H1 (cell line): ENCODE data around the gene ULBP1. TPM values are rescaled to one million over a fixed set of nuclear protein-coding genes. Genes with fewer than 3 reads are reported as not detected.
A peak's percentile ranks its signal among the peaks of the same experiment; 100 is the strongest.
"Not testable (repeated sequence)": the region's sequence is repeated elsewhere in the genome, so short reads cannot be mapped to it uniquely, and the experiment has no call there.

Source experiments
- CTCF ChIA-PET: fragments of 300-600 bp; sonication (Branson Sonifier 250); formaldehyde crosslinking; loops from one replicate; lab custom pipeline; 2021; ENCODE audit not compliant: partially characterized antibody; lab: Charles Lee
- POLR2A ChIA-PET: fragments of 300-600 bp; sonication (Branson Sonifier 250); formaldehyde crosslinking; loops from one replicate; lab custom pipeline; 2021; ENCODE audit warnings: inconsistent platforms; ENCODE audit not compliant: partially characterized antibody; lab: Charles Lee
- DNase-seq, 2 experiments: peaks; one replicate each; pipeline versions ENCODE4 v3.0.0 to v3.0.0-alpha.2; 2010 to 2022; ENCODE audit warnings: low spot score in 2 of 2, low read depth in 1 of 2, mixed read lengths in 1 of 2
- FAIRE-seq: peaks from 2 replicates; lab custom pipeline; 2011; peaks lifted over from hg19 to GRCh38; lab: Jason Lieb, UNC
- H2AFZ ChIP-seq: 2 replicates; pipeline ENCODE4 v1.8.1; 2012; ENCODE audit warnings: low read length, inconsistent platforms
- H2AK5ac ChIP-seq: 2 replicates; pipeline ENCODE4 v1.6.1; 2013; ENCODE audit warnings: low read depth, low read length
- H2BK120ac ChIP-seq: replicated peaks from 2 replicates; pipeline ENCODE3; 2013; ENCODE audit warnings: low read depth, low read length, inconsistent platforms
- H2BK12ac ChIP-seq: 2 replicates; pipeline ENCODE4 v1.6.1; 2013; ENCODE audit warnings: low read depth, low read length
- H2BK15ac ChIP-seq: 2 replicates; pipeline ENCODE4 v1.6.1; 2013; ENCODE audit warnings: low read length
- H2BK20ac ChIP-seq: 2 replicates; pipeline ENCODE4 v1.6.1; 2013; ENCODE audit warnings: low read length
- H2BK5ac ChIP-seq: 2 replicates; pipeline ENCODE4 v1.6.1; 2013; ENCODE audit warnings: low read depth, low read length
- H3K14ac ChIP-seq: 2 replicates; pipeline ENCODE4 v1.6.1; 2013; ENCODE audit warnings: inconsistent platforms; ENCODE audit not compliant: insufficient read length
- H3K18ac ChIP-seq: 2 replicates; pipeline ENCODE4 v1.6.1; 2013; ENCODE audit warnings: low read length; ENCODE audit errors: extremely low read depth
- H3K23ac ChIP-seq: 2 replicates; pipeline ENCODE4 v1.6.1; 2013; ENCODE audit warnings: inconsistent platforms; ENCODE audit not compliant: insufficient read length
- H3K23me2 ChIP-seq: 2 replicates; pipeline ENCODE4 v1.6.1; 2013; ENCODE audit warnings: low read depth, low read length
- H3K27ac ChIP-seq: 2 replicates; pipeline ENCODE4 v1.6.1; 2011; ENCODE audit warnings: low read depth, low read length, inconsistent platforms
- H3K27me3 ChIP-seq, 4 experiments: replicated peaks in 1 of 4; 1 replicate in 1 of 4; 2 replicates in 3 of 4; pipeline versions ENCODE4 v1.6.1 to v1.8.1; 2011 to 2013; ENCODE audit warnings: low read length in 3 of 4, mild to moderate bottlenecking in 3 of 4, inconsistent platforms in 2 of 4, mixed read lengths in 2 of 4, moderate library complexity in 1 of 4; ENCODE audit not compliant: control insufficient read depth in 3 of 4, insufficient read depth in 3 of 4; ENCODE audit errors: extremely low read depth in 1 of 4
- H3K36me3 ChIP-seq, 4 experiments: 2 replicates each; pipeline versions ENCODE4 v1.6.1 to v1.8.1; 2011 to 2013; ENCODE audit warnings: mild to moderate bottlenecking in 4 of 4, low read length in 3 of 4, moderate library complexity in 2 of 4, control low read depth in 1 of 4, inconsistent platforms in 1 of 4; ENCODE audit not compliant: insufficient read depth in 4 of 4, control insufficient read depth in 2 of 4
- H3K4ac ChIP-seq: replicated peaks from 2 replicates; pipeline ENCODE3; 2013; ENCODE audit warnings: low read length, low read depth, mixed read lengths, inconsistent platforms; ENCODE audit not compliant: insufficient read length
- H3K4me1 ChIP-seq, 4 experiments: replicated peaks in 1 of 4; 1 replicate in 1 of 4; 2 replicates in 3 of 4; pipeline versions ENCODE4 v1.6.1 to v1.8.1; 2011 to 2013; ENCODE audit warnings: low read length in 3 of 4, inconsistent platforms in 2 of 4, mixed read lengths in 1 of 4; ENCODE audit not compliant: insufficient read depth in 4 of 4, control insufficient read depth in 3 of 4
- H3K4me2 ChIP-seq, 2 experiments: 2 replicates each; pipeline versions ENCODE4 v1.6.1 to v1.8.1; 2011 to 2013; ENCODE audit warnings: low read depth in 2 of 2, low read length in 2 of 2, control low read depth in 1 of 2, inconsistent platforms in 1 of 2, mild to moderate bottlenecking in 1 of 2; ENCODE audit not compliant: insufficient read depth in 1 of 2
- H3K4me3 ChIP-seq, 4 experiments: fragments of 200-600, 300-600 bp in 1 of 4; sonication (generic), shearing (Covaris generic), sonication (Bioruptor Twin) in 1 of 4; 2 replicates each; pipeline versions ENCODE4 v1.5.1 to v1.8.1; 2011 to 2016; ENCODE audit warnings: low read length in 4 of 4, low read depth in 3 of 4, control low read depth in 2 of 4, inconsistent platforms in 2 of 4, mild to moderate bottlenecking in 2 of 4, mixed read lengths in 1 of 4, moderate library complexity in 1 of 4; ENCODE audit not compliant: insufficient read depth in 2 of 4; ENCODE audit errors: extremely low read depth in 1 of 4
- H3K56ac ChIP-seq: replicated peaks from 2 replicates; pipeline ENCODE3; 2013; ENCODE audit warnings: low read depth, mild to moderate bottlenecking, mixed read lengths, low read length, inconsistent platforms; ENCODE audit not compliant: insufficient read length
- H3K79me1 ChIP-seq: 2 replicates; pipeline ENCODE4 v1.6.1; 2013; ENCODE audit warnings: low read depth, low read length, control low read depth
- H3K79me2 ChIP-seq, 2 experiments: 2 replicates each; pipeline versions ENCODE4 v1.6.1 to v1.8.1; 2012 to 2013; ENCODE audit warnings: low read length in 2 of 2, mild to moderate bottlenecking in 2 of 2, inconsistent platforms in 1 of 2; ENCODE audit not compliant: insufficient read depth in 2 of 2, control insufficient read depth in 1 of 2
- H3K9ac ChIP-seq, 4 experiments: replicated peaks in 1 of 4; 1 replicate in 1 of 4; 2 replicates in 3 of 4; pipeline versions ENCODE4 v1.6.1 to v1.8.1; 2011 to 2013; ENCODE audit warnings: low read depth in 3 of 4, low read length in 3 of 4, control low read depth in 2 of 4, mild to moderate bottlenecking in 2 of 4, moderate library complexity in 2 of 4, inconsistent platforms in 1 of 4; ENCODE audit errors: extremely low read depth in 1 of 4
- H3K9me3 ChIP-seq, 2 experiments: 2 replicates each; pipeline versions ENCODE4 v1.6.1 to v1.8.1; 2012 to 2013; ENCODE audit warnings: mild to moderate bottlenecking in 2 of 2, moderate library complexity in 2 of 2, control low read depth in 1 of 2, inconsistent platforms in 1 of 2, low read depth in 1 of 2, low read length in 1 of 2, mixed read lengths in 1 of 2; ENCODE audit not compliant: insufficient read depth in 2 of 2
- H4K20me1 ChIP-seq, 2 experiments: replicated peaks in 1 of 2; 2 replicates each; pipeline versions ENCODE3 to v1.8.1; 2011 to 2013; ENCODE audit warnings: inconsistent platforms in 2 of 2, low read length in 2 of 2, mild to moderate bottlenecking in 1 of 2; ENCODE audit not compliant: insufficient read depth in 2 of 2, control insufficient read depth in 1 of 2
- H4K5ac ChIP-seq: 2 replicates; pipeline ENCODE4 v1.6.1; 2013; ENCODE audit warnings: low read length, low read depth, mixed read lengths, inconsistent platforms; ENCODE audit not compliant: insufficient read length
- H4K8ac ChIP-seq: 2 replicates; pipeline ENCODE4 v1.8.0; 2013; ENCODE audit warnings: mild to moderate bottlenecking, moderate library complexity, low read length, inconsistent platforms; ENCODE audit not compliant: insufficient read depth; ENCODE audit errors: extremely low read depth
- H4K91ac ChIP-seq: replicated peaks from 2 replicates; pipeline ENCODE3; 2013; ENCODE audit warnings: low read length, mixed read lengths, inconsistent platforms; ENCODE audit not compliant: insufficient read length
- JUND ChIP-seq: IDR thresholded peaks from 2 replicates; pipeline ENCODE4 v1.6.1; 2011; ENCODE audit warnings: mild to moderate bottlenecking, improper control_type of control experiment, low read length
- POU5F1 ChIP-seq: IDR thresholded peaks from 2 replicates; pipeline ENCODE4 v1.6.1; 2011; ENCODE audit warnings: low read depth, mild to moderate bottlenecking, low read length, moderate library complexity
- RNF2 ChIP-seq: fragments of 200-900, 300-1000 bp; sonication (generic); IDR thresholded peaks from 2 replicates; pipeline ENCODE4 v1.7.1; 2016; ENCODE audit warnings: borderline replicate concordance, low read depth, mild to moderate bottlenecking, antibody characterized with exemption, low read length; ENCODE audit not compliant: poor library complexity, severe bottlenecking; ENCODE audit errors: missing control alignments
- SP1 ChIP-seq: IDR thresholded peaks from 2 replicates; pipeline ENCODE4 v1.6.1; 2011; ENCODE audit warnings: low read depth, low read length
- SP4 ChIP-seq: IDR thresholded peaks from 2 replicates; pipeline ENCODE4 v1.6.1; 2012; ENCODE audit warnings: low read length, inconsistent platforms
- TCF12 ChIP-seq: IDR thresholded peaks from 2 replicates; pipeline ENCODE4 v1.6.1; 2011; ENCODE audit warnings: low read depth, mild to moderate bottlenecking, low read length
- TEAD4 ChIP-seq: IDR thresholded peaks from 2 replicates; pipeline ENCODE4 v1.6.1; 2012; ENCODE audit warnings: low read depth, low read length, inconsistent platforms, mixed read lengths
- WGBS, 2 experiments: shearing (Covaris generic) in 1 of 2; methylation state at CpG; one replicate each; pipeline versions ENCODE4 v1.1.6 to v1.1.7; 2013 to 2015; ENCODE audit warnings: low lambda C conversion rate in 2 of 2, mixed read lengths in 2 of 2, inconsistent platforms in 1 of 2, low coverage in 1 of 2, missing lambda C conversion rate in 1 of 2; ENCODE audit not compliant: insufficient replicate concordance in 2 of 2, insufficient coverage in 1 of 2, insufficient read length in 1 of 2; ENCODE audit errors: extremely low coverage in 1 of 2, missing lambda C conversion rate in 1 of 2; 5-methylcytosine and 5-hydroxymethylcytosine counted together
- polyA plus RNA-seq, 7 experiments: library from polyadenylated mRNA; depleted of rRNA in 3 of 7; stranded (reverse) in 5 of 7; unstranded in 2 of 7; fragments of >200 nt in 5 of 7; fragments of 200-250 nt in 2 of 7; gene quantifications; 1 replicate in 5 of 7; 2 replicates in 1 of 7; 4 replicates in 1 of 7; pipeline versions ENCODE4 v1.2.1 to v1.2.3, GENCODE V29; 2011 to 2013; ENCODE audit warnings: missing spikeins in 2 of 7, mixed read lengths in 2 of 7
- total RNA-seq: library from RNA; stranded (reverse); fragmentation: NEBNext Ultra II Directional; extraction: Animal tissue kit (Norgen Biotek cat#: 25700); gene quantifications from 2 replicates; pipeline ENCODE4 v1.2.1, GENCODE V29; 2021

Gene ULBP1
- total and polyA plus RNA-seq, 2 of the 8 experiments (the other 6 are each of a cell fraction or from before 2014, with no cell fraction given), result 0.32 to 0.60 TPM

DNA sequence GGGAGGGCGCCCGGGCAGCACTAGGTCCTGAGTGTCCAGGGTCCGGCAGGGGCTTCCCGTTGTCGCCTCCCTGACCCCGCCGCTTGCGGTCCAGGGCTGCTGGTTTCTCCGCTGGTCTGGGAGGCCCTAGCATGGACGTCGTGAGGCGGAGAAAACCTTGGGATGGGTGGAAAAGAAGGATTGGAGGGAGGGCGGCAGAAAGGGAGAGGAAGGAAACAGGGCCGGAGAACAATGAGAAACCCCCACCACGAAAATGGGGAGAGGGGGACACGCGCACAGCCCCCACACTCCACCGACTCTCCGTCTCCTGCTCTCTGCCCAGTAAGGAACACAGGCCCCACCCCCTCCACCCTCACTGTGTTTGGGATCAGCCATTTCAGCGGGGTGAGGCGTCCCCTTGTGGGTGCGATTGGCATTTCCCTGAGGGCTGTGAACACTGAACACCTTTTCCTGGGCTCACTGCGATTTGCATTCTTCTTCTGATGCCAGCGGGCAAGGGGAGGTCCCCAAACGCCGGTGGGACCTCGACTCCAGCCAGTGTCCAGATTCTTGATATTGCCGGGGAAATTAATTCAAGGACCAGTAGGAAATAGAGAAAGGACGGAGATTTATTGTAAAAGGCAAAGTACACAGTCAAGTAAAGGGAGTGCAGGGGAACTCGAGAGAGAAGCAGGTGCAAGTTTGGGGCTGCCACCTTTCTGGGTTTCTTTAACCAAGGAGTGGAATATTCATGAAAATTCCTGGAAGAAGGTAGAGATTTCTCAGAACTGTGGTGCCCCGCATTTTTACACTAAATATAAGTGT, 37.6 kb upstream of the ULBP1 start (continued):
- TF ChIP-seq TCF12, result no peak
- TF ChIP-seq RNF2, result no peak
- peak; percentile 13; the same call in 1 of the 2 replicates for TF ChIP-seq JUND
- TF ChIP-seq SP1, result peak; percentile 54; the same call in 1 of the 2 replicates
- no peak for TF ChIP-seq POU5F1
- TF ChIP-seq SP4, result no peak
- TF ChIP-seq TEAD4, result peak; percentile 50; the same call in 1 of the 2 replicates
- TF ChIP-seq, all 59 proteins: peak for 8

DNA sequence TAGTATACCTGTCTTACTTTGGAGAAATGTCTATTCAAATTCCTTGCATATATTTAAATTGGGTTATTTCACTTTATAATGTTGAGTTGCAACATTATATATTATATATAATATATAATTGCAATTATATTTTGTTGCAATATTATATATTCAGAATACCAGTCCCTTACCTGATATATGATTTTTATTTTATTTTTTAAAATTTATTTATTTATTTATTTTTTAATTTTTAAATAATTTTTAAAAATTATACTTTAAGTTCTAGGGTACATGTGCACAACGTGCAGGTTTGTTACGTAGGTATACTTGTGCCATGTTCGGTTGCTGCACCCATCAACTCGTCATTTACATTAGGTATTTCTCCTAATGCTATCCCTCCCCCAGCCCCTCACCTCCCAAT, 36.7 kb upstream of the ULBP1 start:
- H3K9ac ChIP-seq, H3K4ac ChIP-seq, H3K56ac ChIP-seq, H3K14ac ChIP-seq, H4K91ac ChIP-seq, POLR2A ChIA-PET, DNase-seq, H3K36me3 ChIP-seq, H4K20me1 ChIP-seq, H2BK20ac ChIP-seq, H2BK5ac ChIP-seq, H2BK12ac ChIP-seq, H3K27ac ChIP-seq, H2AFZ ChIP-seq, H3K23ac ChIP-seq, H4K5ac ChIP-seq, H2BK120ac ChIP-seq, H3K4me3 ChIP-seq, H2AK5ac ChIP-seq, H3K18ac ChIP-seq, H3K79me1 ChIP-seq, H4K8ac ChIP-seq, H3K79me2 ChIP-seq, H2BK15ac ChIP-seq, FAIRE-seq, H3K4me1 ChIP-seq, H3K4me2 ChIP-seq, H3K9me3 ChIP-seq: not testable (repeated sequence)
- H3K27me3 ChIP-seq, result peaks cover 31 to 44% (median 41%) of the 10 kb centered on the region in 4 experiments
- peaks cover 12% of the 10 kb centered on the region; the same call in 1 of the 2 replicates for H3K23me2 ChIP-seq
- CTCF ChIA-PET, result interaction anchor here (0.7 to 1.4 kb wide), 5 partner anchors 10 to 93 kb away, joined by 3 to 5 read pairs (median 3); no protein-coding TSS in a partner anchor
- WGBS, 2 experiments, result 89% methylated on average over 4 of the region's 4 CpGs; no CpG with 5 or more reads in 1 of the 2 experiments
